ENCODE measurements around the gene DIDO1.

Gene DIDO1

DNA sequence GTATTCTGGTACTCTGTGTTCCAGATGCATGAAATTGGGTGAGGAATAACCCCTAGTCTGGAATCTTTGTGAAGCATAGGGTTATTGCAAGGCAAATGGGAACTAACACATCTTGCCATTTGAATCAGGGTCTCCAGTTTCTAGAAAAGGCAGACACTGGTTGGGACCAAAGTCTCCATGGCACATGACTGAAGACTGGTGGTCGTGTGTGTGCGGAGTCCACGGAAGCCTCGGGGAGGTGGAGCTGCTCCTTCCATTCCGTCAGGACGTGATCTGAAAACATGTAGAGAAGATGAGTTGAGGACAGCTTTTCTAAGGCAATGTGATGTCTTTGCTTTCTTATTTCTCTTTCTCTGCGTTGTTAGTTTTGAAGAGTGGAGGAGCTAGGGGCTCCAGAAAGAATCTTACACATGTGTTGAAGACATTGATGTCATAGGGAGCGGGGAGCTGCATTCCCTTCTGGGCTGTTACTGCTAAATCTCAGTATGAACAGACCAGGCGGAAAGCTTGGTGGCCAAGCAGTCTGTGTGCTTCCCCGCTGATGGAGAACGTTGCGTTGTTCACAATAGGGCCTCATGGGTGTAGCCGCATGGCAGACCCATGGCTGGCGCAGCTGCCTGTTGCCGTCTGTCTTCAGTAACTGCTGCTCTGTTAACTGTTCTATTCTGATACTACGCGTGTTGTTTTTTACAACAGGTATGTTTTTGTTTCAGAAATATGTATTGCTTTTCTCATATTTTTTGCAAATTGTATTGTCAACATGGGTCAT, 21.4 kb upstream of the DIDO1 start:
- TF ChIP-seq, protein P1, sequence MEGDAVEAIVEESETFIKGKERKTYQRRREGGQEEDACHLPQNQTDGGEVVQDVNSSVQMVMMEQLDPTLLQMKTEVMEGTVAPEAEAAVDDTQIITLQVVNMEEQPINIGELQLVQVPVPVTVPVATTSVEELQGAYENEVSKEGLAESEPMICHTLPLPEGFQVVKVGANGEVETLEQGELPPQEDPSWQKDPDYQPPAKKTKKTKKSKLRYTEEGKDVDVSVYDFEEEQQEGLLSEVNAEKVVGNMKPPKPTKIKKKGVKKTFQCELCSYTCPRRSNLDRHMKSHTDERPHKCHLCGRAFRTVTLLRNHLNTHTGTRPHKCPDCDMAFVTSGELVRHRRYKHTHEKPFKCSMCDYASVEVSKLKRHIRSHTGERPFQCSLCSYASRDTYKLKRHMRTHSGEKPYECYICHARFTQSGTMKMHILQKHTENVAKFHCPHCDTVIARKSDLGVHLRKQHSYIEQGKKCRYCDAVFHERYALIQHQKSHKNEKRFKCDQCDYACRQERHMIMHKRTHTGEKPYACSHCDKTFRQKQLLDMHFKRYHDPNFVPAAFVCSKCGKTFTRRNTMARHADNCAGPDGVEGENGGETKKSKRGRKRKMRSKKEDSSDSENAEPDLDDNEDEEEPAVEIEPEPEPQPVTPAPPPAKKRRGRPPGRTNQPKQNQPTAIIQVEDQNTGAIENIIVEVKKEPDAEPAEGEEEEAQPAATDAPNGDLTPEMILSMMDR (IDR thresholded peaks at IDR 0.05; ENCODE audit: low read depth, low read length) = no peak
- DNase-seq (ENCODE audit: low read depth, low spot score) = no peak
- H3K4me3 ChIP-seq (ENCODE audit: low read depth, low read length) = no peak overlapping the region
- in situ Hi-C loops (cut with HindIII; ENCODE audit: low sequenced_read_pairs) = no loop called here

- in situ Hi-C loops (cut with HindIII; ENCODE audit: low sequenced_read_pairs) = no loop called here
- no peak overlapping the region for H3K4me3 ChIP-seq (ENCODE audit: low read depth, low read length)
- TF ChIP-seq, protein P1 (IDR thresholded peaks at IDR 0.05; ENCODE audit: low read depth, low read length) = no peak
- DNase-seq (ENCODE audit: low read depth, low spot score) = no peak
Measured at GRCh38 chr20:62946918-62947317, 20.6 kb upstream of the DIDO1 start.

- no peak overlapping the region for H3K4me3 ChIP-seq (ENCODE audit: low read depth, low read length)
- TF ChIP-seq, protein P1 (IDR thresholded peaks at IDR 0.05; ENCODE audit: low read depth, low read length) = no peak
- in situ Hi-C loops (cut with HindIII; ENCODE audit: low sequenced_read_pairs) = no loop called here
- DNase-seq (ENCODE audit: low read depth, low spot score) = no peak
Measured at GRCh38 chr20:62945771-62946339, 19.6 kb upstream of the DIDO1 start.

DNA sequence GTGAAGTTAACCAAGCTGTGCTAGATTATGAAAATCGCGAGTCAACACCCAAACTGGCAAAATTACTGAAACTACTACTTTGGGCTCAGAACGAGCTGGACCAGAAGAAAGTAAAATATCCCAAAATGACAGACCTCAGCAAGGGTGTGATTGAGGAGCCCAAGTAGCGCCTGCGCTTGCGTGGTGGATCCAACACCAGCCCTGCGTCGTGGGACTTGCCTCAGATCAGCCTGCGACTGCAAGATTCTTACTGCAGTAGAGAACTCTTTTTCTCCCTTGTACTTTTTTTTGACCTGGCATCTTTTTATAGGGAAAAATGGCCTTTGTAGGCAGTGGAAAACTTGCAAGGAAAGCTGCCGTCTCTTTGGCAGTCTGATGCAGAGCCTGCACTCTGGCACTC, 18.4 kb upstream of the DIDO1 start:
- TF ChIP-seq, protein P1 (IDR thresholded peaks at IDR 0.05; ENCODE audit: low read depth, low read length) = no peak
- no peak overlapping the region for H3K4me3 ChIP-seq (ENCODE audit: low read depth, low read length)
- DNase-seq (ENCODE audit: low read depth, low spot score) = no peak
- in situ Hi-C loops (cut with HindIII; ENCODE audit: low sequenced_read_pairs) = no loop called here

DNA sequence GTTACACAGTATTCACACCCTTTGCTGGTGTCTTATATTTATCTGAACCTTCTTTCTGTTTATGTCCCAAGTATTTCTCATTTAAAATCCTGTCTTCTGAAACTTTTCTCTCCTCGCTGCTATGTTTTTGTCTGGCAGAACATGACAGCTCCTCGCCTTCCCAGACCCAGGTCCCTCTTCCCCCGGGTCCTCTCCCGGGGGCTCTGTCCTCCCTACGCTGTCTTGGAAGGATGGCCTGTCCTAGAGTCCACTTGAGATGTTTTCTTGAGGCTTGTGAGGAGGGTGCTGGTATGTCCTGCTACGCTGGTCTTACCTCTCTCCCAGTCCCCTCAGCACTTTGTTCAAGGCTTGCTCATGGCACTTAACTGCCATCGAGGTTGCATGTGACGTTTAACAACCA, 17.9 kb upstream of the DIDO1 start:
- TF ChIP-seq, protein P1 (IDR thresholded peaks at IDR 0.05; ENCODE audit: low read depth, low read length) = no peak
- in situ Hi-C loops (cut with HindIII; ENCODE audit: low sequenced_read_pairs) = no loop called here
- DNase-seq (ENCODE audit: low read depth, low spot score) = no peak

DNA sequence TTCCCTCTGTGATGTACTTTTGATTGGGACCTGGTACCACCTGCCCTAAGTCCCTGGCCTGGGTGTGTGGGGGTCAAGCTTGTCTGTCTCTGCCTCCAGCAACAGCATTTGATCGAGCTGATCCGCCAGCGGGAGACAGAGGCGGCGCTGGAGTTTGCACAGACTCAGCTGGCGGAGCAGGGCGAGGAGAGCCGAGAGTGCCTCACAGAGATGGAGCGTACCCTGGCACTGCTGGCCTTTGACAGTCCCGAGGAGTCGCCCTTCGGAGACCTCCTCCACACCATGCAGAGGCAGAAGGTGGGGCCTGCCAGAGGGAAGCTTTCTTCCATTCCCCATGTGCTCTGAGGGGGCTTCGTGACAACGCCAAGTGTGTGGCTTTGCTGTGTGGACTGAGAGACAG, 17.1 kb upstream of the DIDO1 start:
- no peak overlapping the region for H3K4me3 ChIP-seq (ENCODE audit: low read depth, low read length)
- in situ Hi-C loops (cut with HindIII; ENCODE audit: low sequenced_read_pairs) = no loop called here
- TF ChIP-seq, protein P1 (IDR thresholded peaks at IDR 0.05; ENCODE audit: low read depth, low read length) = no peak
- DNase-seq (ENCODE audit: low read depth, low spot score) = no peak

More for the DNA sequence above, 17.9 kb upstream of the DIDO1 start:
- no peak overlapping the region for H3K4me3 ChIP-seq (ENCODE audit: low read depth, low read length)

Data from astrocyte of the spinal cord (primary cell).